ENCODE data around the gene CAPNS1.
"Not testable (repeated sequence)": the region's sequence is repeated elsewhere in the genome, so short reads cannot be mapped to it uniquely, and the experiment has no call there.

Gene CAPNS1

DNA sequence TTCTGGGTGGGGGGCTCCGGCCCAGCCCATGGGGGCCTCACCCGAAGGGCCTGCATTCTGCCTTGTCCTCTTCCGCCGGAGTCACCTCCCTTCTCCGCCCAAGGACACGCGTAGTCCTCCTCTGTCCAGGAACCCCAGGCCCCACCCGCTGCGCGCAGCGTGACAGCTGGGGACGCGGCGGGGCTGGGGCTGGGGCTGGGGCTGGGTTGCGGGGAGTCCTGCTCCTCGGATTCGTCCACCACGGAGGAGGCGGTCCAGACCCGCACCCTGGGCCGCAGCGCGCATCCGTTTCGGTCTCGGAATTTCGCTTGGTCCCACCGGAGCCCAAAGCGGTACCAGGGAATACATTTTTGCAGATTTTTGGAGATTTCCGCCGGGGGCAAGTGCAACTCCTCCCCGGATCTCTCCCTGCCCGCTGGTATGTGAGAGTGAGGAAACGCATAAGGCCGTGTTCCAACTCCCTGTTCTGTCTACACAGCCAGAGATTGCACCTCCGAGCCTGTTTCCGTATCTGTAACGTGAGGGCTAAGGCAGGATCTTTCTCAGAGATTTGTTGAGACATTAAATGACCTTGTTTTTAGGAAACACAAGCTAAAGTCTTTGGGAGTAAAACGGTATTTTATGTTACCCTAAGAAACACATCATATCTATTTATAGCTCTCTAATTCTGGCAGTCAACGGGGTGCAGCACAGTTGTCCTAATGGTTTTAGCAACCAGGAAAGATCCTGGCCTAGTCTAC is 12.7 kb downstream of the CAPNS1 start, which contains the start of gene COX7A1:
Gene COX7A1 (minus strand): TSS at position 96 of the 740 bp plus-strand sequence. CDS start 40 bp downstream, at position 56.
- DNase-seq (ENCODE audit: insufficient read length, low spot score) = no peak
- FAIRE-seq = no peak
- TF ChIP-seq, protein P1, sequence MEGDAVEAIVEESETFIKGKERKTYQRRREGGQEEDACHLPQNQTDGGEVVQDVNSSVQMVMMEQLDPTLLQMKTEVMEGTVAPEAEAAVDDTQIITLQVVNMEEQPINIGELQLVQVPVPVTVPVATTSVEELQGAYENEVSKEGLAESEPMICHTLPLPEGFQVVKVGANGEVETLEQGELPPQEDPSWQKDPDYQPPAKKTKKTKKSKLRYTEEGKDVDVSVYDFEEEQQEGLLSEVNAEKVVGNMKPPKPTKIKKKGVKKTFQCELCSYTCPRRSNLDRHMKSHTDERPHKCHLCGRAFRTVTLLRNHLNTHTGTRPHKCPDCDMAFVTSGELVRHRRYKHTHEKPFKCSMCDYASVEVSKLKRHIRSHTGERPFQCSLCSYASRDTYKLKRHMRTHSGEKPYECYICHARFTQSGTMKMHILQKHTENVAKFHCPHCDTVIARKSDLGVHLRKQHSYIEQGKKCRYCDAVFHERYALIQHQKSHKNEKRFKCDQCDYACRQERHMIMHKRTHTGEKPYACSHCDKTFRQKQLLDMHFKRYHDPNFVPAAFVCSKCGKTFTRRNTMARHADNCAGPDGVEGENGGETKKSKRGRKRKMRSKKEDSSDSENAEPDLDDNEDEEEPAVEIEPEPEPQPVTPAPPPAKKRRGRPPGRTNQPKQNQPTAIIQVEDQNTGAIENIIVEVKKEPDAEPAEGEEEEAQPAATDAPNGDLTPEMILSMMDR (IDR thresholded peaks at IDR 0.05; ENCODE audit: insufficient read depth, missing control alignments) = no peak

DNA sequence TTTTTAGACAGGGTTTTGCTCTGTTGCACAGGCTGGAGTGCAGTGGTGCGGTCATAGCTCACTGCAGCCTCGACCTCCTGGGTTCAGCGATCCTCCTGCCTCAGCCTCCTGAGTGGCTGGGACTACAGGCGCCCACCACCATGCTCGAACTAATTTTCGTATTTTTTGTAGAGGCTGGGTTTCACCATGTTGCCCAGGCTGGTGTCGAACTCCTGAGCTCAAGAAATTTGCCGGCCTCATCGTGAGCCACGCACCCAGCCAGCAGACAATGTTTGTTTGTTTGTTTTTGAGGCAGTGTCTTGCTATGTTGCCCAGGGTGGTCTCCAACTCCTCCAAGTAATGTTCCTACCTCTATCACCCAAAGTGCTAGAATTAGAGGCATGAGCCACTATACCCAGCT is 13.3 kb downstream of the CAPNS1 start:
- FAIRE-seq (no peak), DNase-seq (ENCODE audit: insufficient read length, low spot score) (no peak)
- TF ChIP-seq, protein P1 (IDR thresholded peaks at IDR 0.05; ENCODE audit: insufficient read depth, missing control alignments) = no peak

DNA sequence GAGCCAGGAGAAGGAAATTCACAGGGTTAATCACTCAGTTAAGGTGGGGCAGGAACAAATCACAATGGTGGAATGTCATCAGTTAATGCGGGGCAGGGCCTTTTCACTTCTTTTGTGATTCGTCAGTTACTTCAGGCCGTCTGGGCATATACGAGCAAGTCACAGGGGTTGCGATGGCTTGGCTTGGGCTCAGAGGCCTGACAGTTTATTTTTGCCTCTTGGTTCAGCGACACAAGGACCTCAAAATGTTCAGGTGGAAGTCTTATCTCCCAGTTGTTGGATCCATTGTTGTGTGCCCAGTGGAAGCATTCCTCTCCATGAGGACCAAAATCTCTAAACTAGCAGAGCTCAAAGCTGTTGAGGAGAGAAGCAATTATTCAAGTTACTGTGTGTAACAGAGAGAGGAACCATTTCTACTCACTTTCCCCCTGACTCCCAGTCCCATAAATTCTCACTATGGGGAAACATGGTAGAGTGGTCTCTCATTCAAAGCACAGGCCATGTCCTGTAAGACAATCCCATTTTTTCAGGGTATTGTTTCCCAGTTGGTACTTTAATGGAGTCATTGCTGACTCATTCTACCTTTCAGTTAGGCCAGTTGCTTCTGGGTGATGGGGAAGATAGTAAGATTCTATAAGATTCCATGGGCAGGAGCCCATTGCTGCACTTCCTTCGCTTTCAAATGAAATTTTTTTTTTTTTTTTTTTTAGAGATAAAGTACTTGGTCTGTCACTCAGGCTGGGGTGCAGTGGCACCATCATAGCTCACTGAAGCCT is 21.1 kb downstream of the CAPNS1 start:
- FAIRE-seq = no peak
- TF ChIP-seq, protein P1 (IDR thresholded peaks at IDR 0.05; ENCODE audit: insufficient read depth, missing control alignments) = no peak

DNA sequence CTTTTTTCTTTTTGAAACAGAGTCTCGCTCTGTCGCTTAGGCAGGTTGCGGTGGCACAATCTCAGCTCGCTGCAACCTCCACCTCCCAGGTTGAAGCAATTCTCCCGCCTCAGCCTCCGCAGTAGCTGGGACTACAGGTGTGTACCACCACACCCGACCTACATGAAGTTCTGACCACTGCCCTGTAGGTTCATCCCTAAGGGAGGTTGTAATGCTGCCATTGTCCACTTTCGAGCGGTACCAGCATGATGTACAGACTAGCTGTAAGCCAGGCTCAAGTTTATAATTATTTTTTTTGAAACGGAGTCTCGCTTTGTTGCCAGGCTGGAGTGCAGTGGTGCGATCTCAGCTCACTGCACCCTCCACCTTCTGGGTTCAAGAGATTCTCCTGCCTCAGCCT is 23.9 kb downstream of the CAPNS1 start:
- DNase-seq (ENCODE audit: insufficient read length, low spot score) (no peak), FAIRE-seq (no peak)
- TF ChIP-seq, protein P1 (IDR thresholded peaks at IDR 0.05; ENCODE audit: insufficient read depth, missing control alignments) = no peak

More for the DNA sequence above, 21.1 kb downstream of the CAPNS1 start:
- no peak for DNase-seq (ENCODE audit: insufficient read length, low spot score)

DNA sequence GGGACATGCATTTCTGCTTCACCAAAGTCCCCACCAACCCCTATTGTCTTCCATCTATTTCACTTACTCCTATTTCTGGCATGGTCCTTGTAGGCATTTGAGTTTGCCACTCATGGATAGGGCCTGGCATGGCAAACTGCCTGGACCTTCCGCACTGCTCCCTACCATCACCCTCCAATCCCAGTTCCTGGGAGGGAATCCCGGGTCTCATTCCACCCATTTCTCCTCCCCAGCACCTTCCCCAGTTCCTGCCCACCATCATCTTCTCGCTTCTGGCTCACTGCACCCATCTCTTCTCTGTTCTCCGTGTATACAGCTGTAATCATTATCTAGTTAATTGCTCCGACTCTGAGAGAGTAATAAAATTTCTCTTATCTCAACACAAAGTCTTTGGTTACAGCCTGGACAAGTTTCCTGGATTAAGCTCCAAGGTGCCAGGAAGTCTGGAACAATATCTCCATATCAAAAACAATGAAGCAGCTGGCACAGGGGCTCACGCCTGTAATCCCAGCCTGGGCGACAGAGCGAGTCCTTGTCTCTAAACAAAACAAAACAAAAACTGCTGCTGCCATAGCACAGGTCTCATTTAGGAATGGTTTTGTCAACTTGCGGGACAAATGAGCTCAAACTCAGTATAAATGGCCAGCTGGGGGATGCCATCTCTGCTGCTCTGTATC is 29.4 kb downstream of the CAPNS1 start:
- DNase-seq (ENCODE audit: insufficient read length, low spot score) (no peak), FAIRE-seq (no peak)
- TF ChIP-seq, protein P1 (IDR thresholded peaks at IDR 0.05; ENCODE audit: insufficient read depth, missing control alignments) = no peak

DNA sequence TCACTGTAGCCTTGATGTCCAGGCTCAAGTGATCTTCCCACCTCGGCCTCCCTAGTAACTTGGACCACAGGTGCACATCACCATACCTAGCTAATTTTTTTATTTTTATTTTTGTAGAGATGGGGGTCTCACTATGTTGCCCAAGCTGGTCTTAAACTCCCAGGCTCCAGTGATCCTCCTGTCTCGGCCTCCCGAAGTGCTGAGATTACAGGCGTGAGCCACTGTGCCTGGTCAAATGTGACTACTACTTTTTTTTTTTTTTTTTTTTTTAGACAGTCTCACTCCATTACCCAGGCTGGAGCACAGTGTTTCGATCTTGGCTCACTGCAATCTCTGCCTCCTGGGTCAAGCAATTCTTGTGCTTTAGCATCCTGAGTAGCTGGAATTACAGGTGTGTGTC is 33.0 kb downstream of the CAPNS1 start:
- no peak for FAIRE-seq

DNA sequence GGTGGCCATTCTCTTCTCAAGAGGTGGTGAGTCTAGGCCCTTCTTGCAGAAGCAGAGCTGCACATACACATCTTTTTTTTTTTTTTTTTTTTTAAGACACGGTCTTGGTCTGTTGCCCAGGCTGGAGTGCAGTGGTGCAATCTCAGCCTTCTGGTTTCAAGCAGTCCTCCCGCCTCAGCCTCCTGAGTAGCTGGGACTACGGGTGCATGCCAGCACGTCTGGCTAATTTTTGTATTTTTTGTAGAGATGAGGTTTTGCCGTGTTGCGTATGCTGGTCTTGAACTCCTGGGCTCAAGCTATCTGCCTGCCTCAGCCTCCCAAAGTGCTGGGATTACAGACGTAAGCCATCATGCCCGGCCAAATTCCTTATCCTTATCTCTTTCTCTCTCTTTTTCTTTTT is 34.0 kb downstream of the CAPNS1 start:
- DNase-seq (ENCODE audit: insufficient read length, low spot score); FAIRE-seq: not testable (repeated sequence)

More for the DNA sequence above, 33.0 kb downstream of the CAPNS1 start:
- no peak for DNase-seq (ENCODE audit: insufficient read length, low spot score)
- TF ChIP-seq, protein P1 (IDR thresholded peaks at IDR 0.05; ENCODE audit: insufficient read depth, missing control alignments) = no peak

DNA sequence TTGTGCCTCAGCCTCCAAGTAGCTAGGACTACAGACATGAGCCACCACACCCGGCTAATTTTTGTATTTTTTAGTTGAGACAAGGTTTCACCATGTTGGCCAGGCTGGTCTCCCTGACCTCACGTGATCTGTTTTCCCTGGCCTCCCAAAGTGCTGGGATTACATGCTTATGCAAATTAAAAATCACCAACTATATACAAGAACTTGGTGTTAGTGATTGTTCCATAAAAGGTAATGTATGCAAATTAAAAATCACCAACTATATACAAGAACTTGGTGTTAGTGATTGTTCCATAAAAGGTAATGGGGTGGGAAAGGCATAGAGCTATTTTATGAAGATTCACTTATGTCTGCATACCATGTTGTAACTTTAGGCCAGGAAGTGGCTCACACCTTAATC is 39.2 kb downstream of the CAPNS1 start:
- DNase-seq (ENCODE audit: insufficient read length, low spot score) = not testable (repeated sequence)
- peak; percentile 60 for FAIRE-seq
